Cardiac muscle cell (in vitro differentiated cells and primary cell): ENCODE results near the gene RRAGD. TPM values are rescaled to one million over a fixed set of nuclear protein-coding genes. Genes with fewer than 3 reads are reported as not detected.
A peak's percentile ranks its signal among the peaks of the same experiment; 100 is the strongest.

Experiments
- DNase-seq, 2 donors: peaks; one replicate each; pipeline versions ENCODE4 v3.0.0 to v3.0.0-alpha.2; 2010 to 2017; ENCODE audit warnings: low read depth in 1 of 2, low spot score in 1 of 2
- H3K27ac ChIP-seq: fragments of 200-600 bp; sonication (generic); 2 replicates; pipeline ENCODE4 v1.5.1; 2016
- H3K27me3 ChIP-seq: fragments of 200-600 bp; sonication (generic); 2 replicates; pipeline ENCODE4 v1.6.0; 2016; ENCODE audit warnings: control low read depth
- H3K36me3 ChIP-seq: fragments of 200-600 bp; sonication (generic); 2 replicates; pipeline ENCODE4 v1.5.1; 2016; ENCODE audit warnings: control low read depth
- H3K4me1 ChIP-seq: fragments of 200-600 bp; sonication (generic); 2 replicates; pipeline ENCODE4 v1.8.1; 2017; ENCODE audit warnings: low read depth, mild to moderate bottlenecking, mixed run types
- H3K4me3 ChIP-seq: fragments of 200-600 bp; sonication (generic); 2 replicates; pipeline ENCODE4 v1.5.1; 2016; ENCODE audit warnings: mild to moderate bottlenecking
- H3K9me3 ChIP-seq: fragments of 200-600 bp; sonication (generic); 2 replicates; pipeline ENCODE4 v1.5.1; 2017; ENCODE audit warnings: low read depth, mild to moderate bottlenecking, control low read depth
- polyA plus RNA-seq: library from polyadenylated mRNA; unstranded; fragments of >200 nt; fragmentation: Nextera tagmentation; extraction: Ambion mirVana; gene quantifications from 2 replicates; pipeline ENCODE4 v1.2.1, GENCODE V29; 2016
- total RNA-seq: library from RNA; depleted of rRNA; stranded (reverse); fragments of >200 nt; gene quantifications from 2 replicates; pipeline ENCODE4 v1.2.3, GENCODE V29; 2016
- TF ChIP-seq, protein P1 (sequence below): IDR thresholded peaks from 2 replicates; pipeline ENCODE4 v1.5.1; 2012; ENCODE audit warnings: low read depth, mild to moderate bottlenecking, low read length

RRAGD gene
- total and polyA plus RNA-seq, 2 experiments from 2014 or later, result 33.2 to 40.1 TPM

DNA sequence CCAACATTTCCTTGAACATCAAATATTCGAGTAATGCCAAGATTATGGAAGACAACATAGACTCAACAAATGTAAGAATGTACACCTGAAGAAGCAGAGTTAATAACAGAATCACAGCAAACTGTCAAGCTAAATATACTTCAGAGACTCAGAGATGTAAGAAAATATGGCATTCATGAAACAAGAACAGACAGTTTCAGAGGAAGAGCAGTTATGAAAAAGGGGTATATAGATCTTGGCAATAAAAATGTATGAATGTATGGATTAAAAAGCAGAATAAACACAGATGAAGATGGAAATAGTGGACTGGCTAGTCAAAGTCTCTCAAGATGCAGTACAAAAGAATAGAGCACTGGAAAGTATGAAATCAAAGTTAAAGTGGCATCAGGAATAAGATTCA is 18.4 kb downstream of the RRAGD start:
- TF ChIP-seq, protein P1, sequence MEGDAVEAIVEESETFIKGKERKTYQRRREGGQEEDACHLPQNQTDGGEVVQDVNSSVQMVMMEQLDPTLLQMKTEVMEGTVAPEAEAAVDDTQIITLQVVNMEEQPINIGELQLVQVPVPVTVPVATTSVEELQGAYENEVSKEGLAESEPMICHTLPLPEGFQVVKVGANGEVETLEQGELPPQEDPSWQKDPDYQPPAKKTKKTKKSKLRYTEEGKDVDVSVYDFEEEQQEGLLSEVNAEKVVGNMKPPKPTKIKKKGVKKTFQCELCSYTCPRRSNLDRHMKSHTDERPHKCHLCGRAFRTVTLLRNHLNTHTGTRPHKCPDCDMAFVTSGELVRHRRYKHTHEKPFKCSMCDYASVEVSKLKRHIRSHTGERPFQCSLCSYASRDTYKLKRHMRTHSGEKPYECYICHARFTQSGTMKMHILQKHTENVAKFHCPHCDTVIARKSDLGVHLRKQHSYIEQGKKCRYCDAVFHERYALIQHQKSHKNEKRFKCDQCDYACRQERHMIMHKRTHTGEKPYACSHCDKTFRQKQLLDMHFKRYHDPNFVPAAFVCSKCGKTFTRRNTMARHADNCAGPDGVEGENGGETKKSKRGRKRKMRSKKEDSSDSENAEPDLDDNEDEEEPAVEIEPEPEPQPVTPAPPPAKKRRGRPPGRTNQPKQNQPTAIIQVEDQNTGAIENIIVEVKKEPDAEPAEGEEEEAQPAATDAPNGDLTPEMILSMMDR, result no peak
- Histone ChIP-seq H3K27ac (no peak overlapping the region), H3K9me3 (no peaks in the 10 kb centered on the region), H3K4me3 (no peak overlapping the region), H3K4me1 (no peaks in the 10 kb centered on the region), H3K36me3 (no peaks in the 10 kb centered on the region), H3K27me3 (no peaks in the 10 kb centered on the region)
- no peak for DNase-seq

DNA sequence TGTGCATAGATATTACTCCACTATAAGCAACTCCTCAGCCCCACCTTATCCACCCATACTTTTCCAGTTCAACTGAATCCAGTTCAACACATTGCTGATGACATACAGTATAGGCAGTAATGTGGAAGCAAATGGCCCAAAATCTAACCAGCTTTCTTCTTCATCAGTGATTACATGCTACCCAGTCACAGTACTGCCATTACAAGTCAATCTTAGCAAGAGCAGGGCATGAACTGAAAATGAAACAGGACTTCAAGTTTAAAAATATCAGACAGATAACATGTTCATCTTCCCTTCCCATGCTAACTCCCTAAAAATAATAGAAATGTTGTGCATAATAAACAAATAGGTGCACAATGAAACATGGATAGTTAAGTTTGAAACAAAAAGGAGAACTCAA is 19.2 kb downstream of the RRAGD start:
- no peaks in the 10 kb centered on the region for H3K27me3 ChIP-seq
- H3K27ac ChIP-seq, result peak overlapping the region; percentile 8
- H3K4me3 ChIP-seq, result no peak overlapping the region
- H3K9me3 ChIP-seq, result no peaks in the 10 kb centered on the region
- TF ChIP-seq, protein P1, result no peak
- H3K36me3 ChIP-seq, result no peaks in the 10 kb centered on the region
- DNase-seq, result no peak
- H3K4me1 ChIP-seq, result no peaks in the 10 kb centered on the region

DNA sequence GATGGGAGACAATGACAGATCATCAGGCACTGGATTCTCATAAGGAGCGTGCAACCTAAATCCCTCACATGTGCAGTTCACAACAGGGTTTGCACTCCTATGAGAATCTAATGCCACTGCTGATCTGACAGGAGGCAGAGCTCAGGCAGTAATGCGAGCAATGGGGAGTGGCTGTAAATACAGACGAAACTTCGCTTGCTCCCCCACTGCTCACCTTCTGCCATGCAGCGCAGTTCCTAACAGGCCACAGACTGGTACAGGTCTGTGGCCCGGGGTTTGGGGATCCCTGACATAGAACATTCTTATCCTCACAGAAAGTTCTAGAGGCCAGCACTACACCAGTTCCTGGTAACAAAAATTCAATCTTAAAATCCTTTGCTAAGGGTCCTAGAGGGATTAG is 23.2 kb downstream of the RRAGD start:
- no peak overlapping the region for H3K4me3 ChIP-seq
- no peaks in the 10 kb centered on the region for H3K27me3 ChIP-seq
- H3K9me3 ChIP-seq, result no peaks in the 10 kb centered on the region
- H3K36me3 ChIP-seq, result peaks cover 11% of the 10 kb centered on the region
- DNase-seq, result no peak
- no peak overlapping the region for H3K27ac ChIP-seq
- TF ChIP-seq, protein P1, result no peak
- no peaks in the 10 kb centered on the region for H3K4me1 ChIP-seq

DNA sequence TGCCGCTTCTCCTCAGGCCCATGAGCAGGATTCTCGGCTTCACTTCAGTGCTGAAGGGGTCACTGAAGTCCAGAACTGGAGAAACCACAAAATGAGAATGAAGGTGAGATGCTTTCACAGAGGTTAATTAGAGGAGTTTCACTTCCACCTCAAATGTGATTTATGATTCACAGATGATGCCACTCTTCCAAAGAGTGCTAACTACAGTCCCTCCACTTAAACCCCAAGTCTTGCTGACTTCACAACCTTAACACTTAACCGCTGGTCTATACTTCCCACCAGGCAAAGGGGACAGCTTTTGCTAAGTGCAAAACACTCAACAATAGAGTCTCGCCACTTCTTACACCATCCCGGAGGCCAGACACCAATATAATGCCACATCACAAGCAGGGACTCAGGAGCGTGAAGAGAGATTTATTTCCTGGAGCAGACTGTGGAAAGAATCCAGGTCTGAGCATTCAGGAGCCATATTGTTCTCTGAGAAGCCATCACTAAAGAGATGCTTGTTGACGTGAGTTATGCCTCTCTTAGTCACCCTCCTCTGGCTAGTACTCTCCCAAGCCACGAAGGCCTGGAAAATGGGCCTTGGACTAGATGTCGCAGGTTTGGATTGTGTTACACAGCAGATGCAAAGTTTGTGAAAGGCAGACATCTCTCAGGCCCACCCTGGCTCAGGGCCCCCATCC is 24.4 kb downstream of the RRAGD start:
- no peaks in the 10 kb centered on the region for H3K27me3 ChIP-seq
- H3K9me3 ChIP-seq, result no peaks in the 10 kb centered on the region
- peaks cover 11% of the 10 kb centered on the region for H3K36me3 ChIP-seq
- DNase-seq, result no peak
- TF ChIP-seq, protein P1, result no peak
- H3K4me1 ChIP-seq, result no peaks in the 10 kb centered on the region
- no peak overlapping the region for H3K27ac ChIP-seq
- H3K4me3 ChIP-seq, result no peak overlapping the region

DNA sequence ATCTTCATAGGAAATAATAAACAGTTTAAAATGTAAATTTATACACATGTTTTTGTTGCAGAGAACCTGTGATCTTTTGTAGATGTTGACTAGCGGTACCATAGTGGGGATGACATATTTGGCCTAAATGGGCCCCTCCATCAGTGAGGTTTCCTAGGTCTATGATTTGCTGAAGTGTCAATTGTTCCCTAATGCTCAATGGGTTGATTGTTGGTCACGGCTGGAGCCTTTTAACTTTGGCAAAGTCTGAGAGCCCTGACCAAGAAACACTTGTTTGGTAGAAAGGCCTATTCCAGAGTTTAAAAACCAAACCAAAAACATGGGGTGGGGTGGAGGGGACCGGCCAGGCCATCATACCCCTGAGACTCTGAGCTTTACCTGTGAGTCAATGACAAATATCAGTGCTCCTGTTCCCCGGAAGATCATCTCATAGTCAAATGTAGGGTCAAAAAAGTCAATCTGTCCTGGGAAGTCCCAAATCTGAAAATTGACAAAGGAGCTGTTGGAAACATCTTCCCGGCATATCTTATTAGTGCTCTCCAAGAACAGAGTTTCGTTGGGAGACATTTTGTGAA is 25.1 kb downstream of the RRAGD start:
- H3K27ac ChIP-seq, result no peak overlapping the region
- H3K27me3 ChIP-seq, result no peaks in the 10 kb centered on the region
- no peak for DNase-seq
- no peak overlapping the region for H3K4me3 ChIP-seq
- TF ChIP-seq, protein P1, result no peak
- peaks cover 11% of the 10 kb centered on the region for H3K36me3 ChIP-seq
- no peaks in the 10 kb centered on the region for H3K9me3 ChIP-seq
- no peaks in the 10 kb centered on the region for H3K4me1 ChIP-seq
